PC-3 (cell line): Measurements from ENCODE around the gene PRKN. TPM values are rescaled to one million over a fixed set of nuclear protein-coding genes. Genes with fewer than 3 reads are reported as not detected.

Source experiments
- ATAC-seq: fragments of 200-7000 bp; cut with Tn5 transposase; 2 replicates; pipeline ENCODE4 v1.9.1; 2020; ENCODE audit warnings: mild to moderate bottlenecking, moderate library complexity
- BruUV-seq: library from RNA; stranded (reverse); fragments of 400-500 nt; replicated peaks from 2 replicates; lab custom pipeline; 2021; lab: Mats Ljungman, UMichigan
- CTCF ChIA-PET: fragments of 300-600 bp; sonication (Branson Sonifier 250); formaldehyde crosslinking; loops from one replicate; lab custom pipeline; 2022; ENCODE audit warnings: antibody characterized with exemption; lab: Charles Lee
- POLR2A ChIA-PET: fragments of 300-600 bp; sonication (Branson Sonifier 250); formaldehyde crosslinking; loops from one replicate; lab custom pipeline; 2022; ENCODE audit warnings: antibody characterized with exemption; ENCODE audit not compliant: unreplicated experiment; lab: Charles Lee
- DNase-seq: peaks from one replicate; pipeline ENCODE4 v3.0.0-alpha.2; 2015
- H2AFZ ChIP-seq: fragments of 300-600 bp; sonication (generic); 2 replicates; pipeline ENCODE4 v1.6.0; 2016; ENCODE audit warnings: antibody characterized with exemption, low read length
- H3F3A ChIP-seq: fragments of 300-600 bp; sonication (generic); one replicate; pipeline ENCODE4 v1.6.0; 2017; ENCODE audit warnings: antibody characterized with exemption, low read length, control low read depth, mild to moderate bottlenecking; ENCODE audit not compliant: unreplicated experiment
- H3K27ac ChIP-seq: fragments of 300-600 bp; sonication (generic); 2 replicates; pipeline ENCODE4 v1.5.1; 2016; ENCODE audit warnings: mild to moderate bottlenecking, low read length
- H3K27me3 ChIP-seq: fragments of 300-600 bp; sonication (generic); 2 replicates; pipeline ENCODE4 v1.6.1; 2016; ENCODE audit warnings: low read length, mixed read lengths
- H3K36me3 ChIP-seq: fragments of 300-600 bp; sonication (generic); 2 replicates; pipeline ENCODE4 v1.6.1; 2016; ENCODE audit warnings: low read depth, mixed run types, low read length, mixed read lengths
- H3K4me1 ChIP-seq: fragments of 300-600 bp; sonication (generic); 2 replicates; pipeline ENCODE4 v1.5.1; 2016; ENCODE audit warnings: low read length; ENCODE audit not compliant: insufficient read depth
- H3K4me2 ChIP-seq: fragments of 300-600 bp; sonication (generic); 2 replicates; pipeline ENCODE4 v1.6.0; 2016; ENCODE audit warnings: low read length
- H3K4me3 ChIP-seq: fragments of 300-600 bp; sonication (generic); 2 replicates; pipeline ENCODE4 v1.5.1; 2016; ENCODE audit warnings: mild to moderate bottlenecking, low read length, mixed read lengths
- H3K79me2 ChIP-seq: fragments of 300-600 bp; sonication (generic); 2 replicates; pipeline ENCODE4 v1.6.1; 2017; ENCODE audit warnings: low read length, mixed read lengths
- H3K9ac ChIP-seq: fragments of 300-600 bp; sonication (generic); 2 replicates; pipeline ENCODE4 v1.6.0; 2016; ENCODE audit warnings: mild to moderate bottlenecking, low read length
- H3K9me2 ChIP-seq: fragments of 300-600 bp; sonication (generic); replicated peaks from 2 replicates; pipeline ENCODE4 v1.6.1; 2016; ENCODE audit warnings: mixed run types, low read length, mixed read lengths
- H3K9me3 ChIP-seq: fragments of 300-600 bp; sonication (generic); 2 replicates; pipeline ENCODE4 v1.6.1; 2016; ENCODE audit warnings: low read length, mixed read lengths
- H4K20me1 ChIP-seq: fragments of 300-600 bp; sonication (generic); 2 replicates; pipeline ENCODE4 v1.6.1; 2016; ENCODE audit warnings: low read length, mixed read lengths
- CTCF ChIP-seq: fragments of 300-600 bp; sonication (generic); conservative IDR thresholded peaks from 2 replicates; pipeline ENCODE4 v1.5.1; 2017; ENCODE audit warnings: antibody characterized with exemption, low read depth, mild to moderate bottlenecking, low read length
- EZH2 ChIP-seq: fragments of 300-600 bp; sonication (generic); IDR thresholded peaks from one replicate; pipeline ENCODE4 v1.6.1; 2017; ENCODE audit warnings: antibody characterized with exemption, mild to moderate bottlenecking, low read length; ENCODE audit not compliant: unreplicated experiment
- EZH2phosphoT487 ChIP-seq: fragments of 300-600 bp; sonication (generic); IDR thresholded peaks from 2 replicates; pipeline ENCODE4 v1.6.1; 2018; ENCODE audit warnings: mild to moderate bottlenecking, antibody characterized with exemption, low read length, borderline replicate concordance
- intact Hi-C: fragments of 100-400 bp; cut with micrococcal nuclease; formaldehyde crosslinking; loops from 2 replicates; pipeline ENCODE4 v1.9.0; 2023
- total RNA-seq: library from RNA; depleted of rRNA; stranded (reverse); fragments of >200 nt; gene quantifications from 2 replicates; pipeline ENCODE4 v1.2.3, GENCODE V29; 2014

PRKN gene
- total RNA-seq, 1 experiment from 2014 or later, result not detected

- H3K9ac ChIP-seq, result no peak overlapping the region
- peaks cover 78% of the 10 kb centered on the region for H3K27me3 ChIP-seq
- H3K9me2 ChIP-seq, result no peaks in the 10 kb centered on the region
- ChIA-PET POLR2A (no interaction called here), CTCF (no interaction called here)
- H3K27ac ChIP-seq, result no peak overlapping the region
- no peak overlapping the region for H3K4me2 ChIP-seq
- ATAC-seq (no peak), DNase-seq (no peak)
- no peaks in the 10 kb centered on the region for H3K4me1 ChIP-seq
- no peak overlapping the region for H3K4me3 ChIP-seq
- H3K36me3 ChIP-seq, result no peaks in the 10 kb centered on the region
- no peaks in the 10 kb centered on the region for H3K79me2 ChIP-seq
- no peak for TF ChIP-seq CTCF
- TF ChIP-seq EZH2, result no peak
- TF ChIP-seq EZH2phosphoT487, result no peak
- H3K9me3 ChIP-seq, result no peaks in the 10 kb centered on the region
- H3F3A ChIP-seq, result no peaks in the 10 kb centered on the region
- intact Hi-C loops, result no loop called here
- BruUV-seq, result no TSS peak
- H2AFZ ChIP-seq, result no peak overlapping the region
- no peaks in the 10 kb centered on the region for H4K20me1 ChIP-seq
These were observed 1005.2 kb downstream of the PRKN start for GRCh38 chr6:161722394-161722793.

- no peak overlapping the region for H3K4me2 ChIP-seq
- H3K4me3 ChIP-seq, result no peak overlapping the region
- intact Hi-C loops, result no loop called here
- H3F3A ChIP-seq, result no peaks in the 10 kb centered on the region
- no peaks in the 10 kb centered on the region for H3K9me3 ChIP-seq
- CTCF ChIA-PET, result no interaction called here
- H3K4me1 ChIP-seq, result no peaks in the 10 kb centered on the region
- no peak overlapping the region for H3K9ac ChIP-seq
- peaks cover 77% of the 10 kb centered on the region for H3K27me3 ChIP-seq
- no TSS peak for BruUV-seq
- no peak overlapping the region for H3K27ac ChIP-seq
- H2AFZ ChIP-seq, result no peak overlapping the region
- POLR2A ChIA-PET, result no interaction called here
- H4K20me1 ChIP-seq, result no peaks in the 10 kb centered on the region
- H3K79me2 ChIP-seq, result no peaks in the 10 kb centered on the region
- DNase-seq, result no peak
- no peaks in the 10 kb centered on the region for H3K9me2 ChIP-seq
- H3K36me3 ChIP-seq, result no peaks in the 10 kb centered on the region
- TF ChIP-seq CTCF, result no peak
- TF ChIP-seq EZH2phosphoT487, result no peak
- no peak for TF ChIP-seq EZH2
- no peak for ATAC-seq
These were observed 1006.1 kb downstream of the PRKN start for GRCh38 chr6:161721511-161721910.

- CTCF ChIA-PET, result no interaction called here
- H3K9me3 ChIP-seq, result no peaks in the 10 kb centered on the region
- H3K9ac ChIP-seq, result no peak overlapping the region
- H3K27me3 ChIP-seq, result peaks cover 70% of the 10 kb centered on the region
- H3F3A ChIP-seq, result no peaks in the 10 kb centered on the region
- no peak overlapping the region for H3K4me2 ChIP-seq
- POLR2A ChIA-PET, result no interaction called here
- ATAC-seq (no peak), DNase-seq (no peak)
- TF ChIP-seq CTCF (no peak), EZH2phosphoT487 (no peak), EZH2 (no peak)
- no peak overlapping the region for H2AFZ ChIP-seq
- H3K36me3 ChIP-seq, result no peaks in the 10 kb centered on the region
- intact Hi-C loops, result no loop called here
- H3K4me1 ChIP-seq, result no peaks in the 10 kb centered on the region
- no peaks in the 10 kb centered on the region for H4K20me1 ChIP-seq
- BruUV-seq, result no TSS peak
- H3K27ac ChIP-seq, result no peak overlapping the region
- no peak overlapping the region for H3K4me3 ChIP-seq
- no peaks in the 10 kb centered on the region for H3K79me2 ChIP-seq
- H3K9me2 ChIP-seq, result no peaks in the 10 kb centered on the region
These were observed 1011.4 kb downstream of the PRKN start for GRCh38 chr6:161716176-161716575.
